Skeletal muscle satellite cell (primary cell): ENCODE results near the gene PPP3CA.

Experiments used
- H3K27me3 ChIP-seq: 2 replicates; pipeline ENCODE4 v1.7.0; 2013; ENCODE audit warnings: low read length; ENCODE audit not compliant: control insufficient read depth, insufficient read depth
- H3K36me3 ChIP-seq: 2 replicates; pipeline ENCODE4 v1.7.0; 2013; ENCODE audit warnings: mild to moderate bottlenecking, control low read depth, low read length; ENCODE audit not compliant: insufficient read depth
- H3K4me1 ChIP-seq: 2 replicates; pipeline ENCODE4 v1.7.0; 2013; ENCODE audit warnings: low read length; ENCODE audit not compliant: control insufficient read depth, insufficient read depth
- H3K4me2 ChIP-seq: 2 replicates; pipeline ENCODE4 v1.7.0; 2013; ENCODE audit warnings: mild to moderate bottlenecking, low read length
- H3K4me3 ChIP-seq: 2 replicates; pipeline ENCODE4 v1.7.0; 2013; ENCODE audit warnings: low read length
- H3K9ac ChIP-seq: 2 replicates; pipeline ENCODE4 v1.7.0; 2013; ENCODE audit warnings: mild to moderate bottlenecking, low read depth, low read length, moderate library complexity
- H3K9me3 ChIP-seq: replicated peaks from 2 replicates; pipeline ENCODE4 v1.7.0; 2013; ENCODE audit warnings: mild to moderate bottlenecking, control low read depth, low read length

The PPP3CA gene

GRCh38 chr4:101285985-101286384 lies 61.3 kb downstream of the PPP3CA start:
- H3K4me1 ChIP-seq = peaks cover 31% of the 10 kb centered on the region

GRCh38 chr4:101284546-101284945 lies 62.8 kb downstream of the PPP3CA start:
- H3K4me3 ChIP-seq = no peak overlapping the region
- no peaks in the 10 kb centered on the region for H3K9me3 ChIP-seq
- no peak overlapping the region for H3K9ac ChIP-seq
- no peaks in the 10 kb centered on the region for H3K27me3 ChIP-seq
- H3K4me1 ChIP-seq = peaks cover 35% of the 10 kb centered on the region
- H3K36me3 ChIP-seq = no peaks in the 10 kb centered on the region
- peak overlapping the region; percentile 0 for H3K4me2 ChIP-seq

More at GRCh38 chr4:101285985-101286384, 61.3 kb downstream of the PPP3CA start:
- Histone ChIP-seq H3K9ac (no peak overlapping the region), H3K4me3 (no peak overlapping the region), H3K4me2 (no peak overlapping the region), H3K9me3 (no peaks in the 10 kb centered on the region), H3K27me3 (no peaks in the 10 kb centered on the region), H3K36me3 (no peaks in the 10 kb centered on the region)

- H3K9ac ChIP-seq = no peak overlapping the region
- no peak overlapping the region for H3K4me3 ChIP-seq
- no peaks in the 10 kb centered on the region for H3K27me3 ChIP-seq
- no peak overlapping the region for H3K4me2 ChIP-seq
- H3K36me3 ChIP-seq = no peaks in the 10 kb centered on the region
- H3K4me1 ChIP-seq = peaks cover 40% of the 10 kb centered on the region
- H3K9me3 ChIP-seq = no peaks in the 10 kb centered on the region
Measured at GRCh38 chr4:101283434-101283833, 63.9 kb downstream of the PPP3CA start.

GRCh38 chr4:101282076-101282844 lies 65.1 kb downstream of the PPP3CA start:
- Histone ChIP-seq H3K4me2 (no peak overlapping the region), H3K9ac (no peak overlapping the region), H3K4me1 (peaks cover 43% of the 10 kb centered on the region), H3K4me3 (no peak overlapping the region), H3K9me3 (no peaks in the 10 kb centered on the region), H3K36me3 (no peaks in the 10 kb centered on the region), H3K27me3 (no peaks in the 10 kb centered on the region)

- H3K4me1 ChIP-seq = peaks cover 46% of the 10 kb centered on the region
- H3K4me2 ChIP-seq = no peak overlapping the region
- H3K9ac ChIP-seq = no peak overlapping the region
- H3K4me3 ChIP-seq = no peak overlapping the region
- H3K9me3 ChIP-seq = no peaks in the 10 kb centered on the region
- no peaks in the 10 kb centered on the region for H3K27me3 ChIP-seq
- H3K36me3 ChIP-seq = no peaks in the 10 kb centered on the region
Measured at GRCh38 chr4:101280866-101281600, 66.3 kb downstream of the PPP3CA start.

- Histone ChIP-seq H3K4me1 (peaks cover 31% of the 10 kb centered on the region), H3K4me3 (no peak overlapping the region), H3K36me3 (no peaks in the 10 kb centered on the region), H3K27me3 (no peaks in the 10 kb centered on the region), H3K9me3 (no peaks in the 10 kb centered on the region), H3K4me2 (peak overlapping the region; percentile 30), H3K9ac (no peak overlapping the region)
Measured at GRCh38 chr4:101279377-101279871, 67.9 kb downstream of the PPP3CA start.

- Histone ChIP-seq H3K27me3 (no peaks in the 10 kb centered on the region), H3K4me3 (no peak overlapping the region), H3K9me3 (no peaks in the 10 kb centered on the region), H3K4me2 (no peak overlapping the region), H3K9ac (no peak overlapping the region), H3K4me1 (peaks cover 26% of the 10 kb centered on the region), H3K36me3 (no peaks in the 10 kb centered on the region)
Measured at GRCh38 chr4:101277671-101278070, 69.7 kb downstream of the PPP3CA start.

GRCh38 chr4:101276661-101277060 lies 70.7 kb downstream of the PPP3CA start:
- Histone ChIP-seq H3K4me1 (peaks cover 26% of the 10 kb centered on the region), H3K4me2 (no peak overlapping the region), H3K36me3 (no peaks in the 10 kb centered on the region), H3K4me3 (no peak overlapping the region), H3K9ac (no peak overlapping the region), H3K27me3 (no peaks in the 10 kb centered on the region), H3K9me3 (no peaks in the 10 kb centered on the region)

GRCh38 chr4:101274888-101275752 lies 72.2 kb downstream of the PPP3CA start:
- H3K4me2 ChIP-seq = no peak overlapping the region
- no peaks in the 10 kb centered on the region for H3K36me3 ChIP-seq
- no peaks in the 10 kb centered on the region for H3K9me3 ChIP-seq
- no peak overlapping the region for H3K9ac ChIP-seq
- no peaks in the 10 kb centered on the region for H3K27me3 ChIP-seq
- H3K4me3 ChIP-seq = no peak overlapping the region
- H3K4me1 ChIP-seq = peaks cover 26% of the 10 kb centered on the region

GRCh38 chr4:101271516-101271915 lies 75.8 kb downstream of the PPP3CA start:
- H3K4me3 ChIP-seq = no peak overlapping the region
- H3K36me3 ChIP-seq = no peaks in the 10 kb centered on the region
- no peak overlapping the region for H3K4me2 ChIP-seq

GRCh38 chr4:101269682-101270081 lies 77.6 kb downstream of the PPP3CA start:
- H3K4me3 ChIP-seq = no peak overlapping the region
- no peaks in the 10 kb centered on the region for H3K36me3 ChIP-seq

More at GRCh38 chr4:101271516-101271915, 75.8 kb downstream of the PPP3CA start:
- Histone ChIP-seq H3K9me3 (no peaks in the 10 kb centered on the region), H3K4me1 (no peaks in the 10 kb centered on the region), H3K9ac (no peak overlapping the region), H3K27me3 (no peaks in the 10 kb centered on the region)

More at GRCh38 chr4:101269682-101270081, 77.6 kb downstream of the PPP3CA start:
- Histone ChIP-seq H3K27me3 (no peaks in the 10 kb centered on the region), H3K9me3 (no peaks in the 10 kb centered on the region), H3K4me1 (no peaks in the 10 kb centered on the region), H3K4me2 (no peak overlapping the region), H3K9ac (no peak overlapping the region)
